Measurements from ENCODE around the gene SP7.

DNA sequence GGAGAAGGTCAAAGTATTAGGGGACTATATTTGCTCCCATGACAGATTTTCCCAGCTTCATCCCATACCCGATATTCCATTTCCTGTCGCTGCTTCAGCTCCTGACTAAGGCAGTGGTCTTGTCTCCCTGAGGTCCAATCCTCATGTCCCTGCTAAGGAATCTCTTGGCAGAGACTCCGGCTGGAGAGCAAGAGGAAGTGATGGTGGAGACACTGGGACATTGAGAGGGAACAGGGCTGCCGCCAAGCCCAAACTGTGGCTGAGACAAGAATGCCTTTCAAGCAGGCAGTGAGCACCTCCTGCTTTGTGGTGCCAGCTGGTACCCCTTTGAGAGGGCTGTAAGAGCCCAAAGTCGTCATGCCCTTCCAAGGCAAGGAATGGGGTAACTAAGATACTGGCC, 5.5 kb downstream of the SP7 start:
- TF ChIP-seq CTCF (conservative IDR thresholded peaks at IDR 0.05; ENCODE audit: low read depth in 2 of 2) = no peak
- TF ChIP-seq CREB1 (CRISPR knock-in tag; IDR thresholded peaks at IDR 0.05; ENCODE audit: low read depth) = no peak
- no peak for TF ChIP-seq ZNF331 (CRISPR knock-in tag; IDR thresholded peaks at IDR 0.05; ENCODE audit: low read depth)
- no peak for TF ChIP-seq REST (IDR thresholded peaks at IDR 0.05; ENCODE audit: unreplicated experiment)
- no peak for TF ChIP-seq EZH2 (IDR thresholded peaks at IDR 0.05; ENCODE audit: low read depth, unreplicated experiment)
- no peak for TF ChIP-seq POLR2AphosphoS5 (IDR thresholded peaks at IDR 0.05; ENCODE audit: low read depth)
- no peak for TF ChIP-seq ETS1 (IDR thresholded peaks at IDR 0.05)
- no peak for TF ChIP-seq EZH2phosphoT487 (IDR thresholded peaks at IDR 0.05; ENCODE audit: unreplicated experiment)
- no peak for TF ChIP-seq JUNB (IDR thresholded peaks at IDR 0.05; ENCODE audit: unreplicated experiment)
- TF ChIP-seq ZNF114 (CRISPR knock-in tag; IDR thresholded peaks at IDR 0.05) = no peak
